Central memory CD8-positive, alpha-beta T cell (primary cell): ENCODE measurements around the gene DOK3.

Experiments
- ATAC-seq: fragments of 150-1000 bp; cut with Tn5 transposase; replicated peaks from 2 replicates; pipeline ENCODE4 v1.10.0; 2022; ENCODE audit warnings: mild to moderate bottlenecking, moderate FRiP score, moderate number of reproducible peaks; ENCODE audit not compliant: poor library complexity, severe bottlenecking; ENCODE audit errors: extremely low read depth
- DNase-seq, 2 donors: peaks; one replicate each; pipeline ENCODE4 v3.0.0; 2021; ENCODE audit warnings: low spot score in 2 of 2
- H3K27ac Mint-ChIP-seq: one replicate; pipeline ENCODE4 v1.8.0; 2022; ENCODE audit warnings: low read depth, mild to moderate bottlenecking, moderate library complexity, mixed read lengths
- H3K27me3 Mint-ChIP-seq: one replicate; pipeline ENCODE4 v1.8.0; 2022; ENCODE audit warnings: mixed read lengths
- H3K36me3 Mint-ChIP-seq: one replicate; pipeline ENCODE4 v1.8.0; 2022; ENCODE audit warnings: mild to moderate bottlenecking, moderate library complexity, mixed read lengths; ENCODE audit not compliant: insufficient read depth
- H3K4me1 Mint-ChIP-seq: one replicate; pipeline ENCODE4 v1.8.0; 2022; ENCODE audit warnings: mixed read lengths
- H3K4me3 Mint-ChIP-seq: one replicate; pipeline ENCODE4 v1.8.0; 2022; ENCODE audit warnings: mild to moderate bottlenecking, moderate library complexity, mixed read lengths
- H3K9me3 Mint-ChIP-seq: one replicate; pipeline ENCODE4 v1.8.0; 2022; ENCODE audit warnings: mixed read lengths

Gene DOK3

DNA sequence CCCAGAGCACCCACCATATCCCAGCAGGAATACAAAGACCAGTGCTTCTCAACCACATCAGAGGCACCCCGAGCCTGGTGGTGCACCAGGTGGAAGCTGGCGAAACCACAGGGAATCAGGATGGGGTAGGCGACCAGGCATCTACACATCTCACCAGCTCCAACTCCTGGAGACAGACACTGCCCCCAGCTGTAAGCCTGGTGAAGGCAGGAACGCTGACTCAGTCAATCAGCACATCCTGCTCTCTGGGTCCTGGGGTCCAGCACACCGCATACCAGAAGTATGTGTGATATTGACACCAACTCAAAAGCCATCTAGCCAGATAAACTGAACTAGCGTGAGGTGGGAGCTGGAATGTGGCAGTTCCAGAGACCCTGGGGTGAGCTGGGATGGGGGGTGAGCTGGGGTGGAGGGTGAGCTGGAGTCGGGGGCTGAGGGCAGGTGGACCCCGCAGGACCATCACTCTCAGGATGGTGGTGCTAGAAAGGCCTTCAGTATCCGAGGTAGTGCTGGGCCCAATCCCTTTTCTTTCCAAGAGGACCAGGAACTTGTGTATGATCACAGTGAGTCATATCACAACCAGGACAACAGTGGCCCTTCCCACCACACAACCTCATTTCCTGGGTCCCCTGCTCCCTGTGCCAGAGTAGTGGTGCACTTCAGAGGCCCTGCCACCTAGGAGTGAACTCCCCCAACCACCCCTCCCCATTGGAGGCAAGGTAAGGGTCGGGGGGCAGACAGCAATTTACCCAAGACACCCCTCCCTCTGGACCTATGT, 38.7 kb downstream of the DOK3 start:
- DNase-seq (no peak), ATAC-seq (no peak)
- peaks cover 56% of the 10 kb centered on the region for H3K4me1 Mint-ChIP-seq
- H3K27ac Mint-ChIP-seq = peak overlapping the region; percentile 44
- no peaks in the 10 kb centered on the region for H3K9me3 Mint-ChIP-seq
- H3K36me3 Mint-ChIP-seq = peaks cover 11% of the 10 kb centered on the region
- H3K4me3 Mint-ChIP-seq = peak overlapping the region; percentile 59
- peaks cover 9% of the 10 kb centered on the region for H3K27me3 Mint-ChIP-seq

DNA sequence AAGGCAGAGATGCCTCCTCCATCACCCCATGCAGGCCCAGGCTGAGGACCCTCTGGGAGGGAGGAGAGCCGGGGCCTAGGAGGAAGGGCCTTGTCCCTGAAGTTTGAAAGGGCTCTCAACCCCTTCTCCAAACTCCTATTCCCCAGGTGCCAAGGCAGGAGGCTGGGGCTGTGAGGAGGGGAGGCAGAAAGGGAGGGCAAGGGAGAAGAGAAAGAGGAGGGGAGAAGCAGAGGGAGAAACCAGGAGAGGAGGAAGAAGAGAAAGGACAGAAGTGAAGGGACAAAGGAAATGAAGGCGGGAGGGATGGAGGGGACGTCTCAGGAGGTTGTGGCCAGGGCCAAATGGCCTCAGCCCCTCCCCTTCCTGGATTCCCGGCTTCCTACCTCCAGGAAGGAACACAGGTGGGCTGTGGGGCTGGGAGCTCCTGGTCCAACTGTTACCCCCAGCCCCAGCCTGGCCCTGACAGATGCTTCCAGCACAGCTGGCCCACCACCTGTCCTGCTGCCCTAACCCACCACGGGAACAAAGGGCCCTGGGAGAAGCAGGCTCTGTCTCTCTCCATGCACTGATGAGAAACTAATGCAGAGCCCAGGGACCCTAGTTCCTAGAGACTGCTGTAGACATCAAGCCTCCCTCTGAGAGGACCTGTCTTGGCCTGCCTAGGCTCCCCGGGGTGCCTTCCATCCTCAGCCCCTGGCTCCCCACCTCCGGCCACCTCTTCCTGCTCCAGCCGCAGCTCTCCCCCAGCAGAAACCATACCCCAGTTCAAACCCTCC, 39.7 kb downstream of the DOK3 start:
- H3K27ac Mint-ChIP-seq = peak overlapping the region; percentile 44
- DNase-seq (no peak), ATAC-seq (no peak)
- peaks cover 12% of the 10 kb centered on the region for H3K36me3 Mint-ChIP-seq
- H3K4me1 Mint-ChIP-seq = peaks cover 45% of the 10 kb centered on the region
- H3K27me3 Mint-ChIP-seq = peaks cover 9% of the 10 kb centered on the region
- H3K4me3 Mint-ChIP-seq = no peak overlapping the region
- no peaks in the 10 kb centered on the region for H3K9me3 Mint-ChIP-seq

DNA sequence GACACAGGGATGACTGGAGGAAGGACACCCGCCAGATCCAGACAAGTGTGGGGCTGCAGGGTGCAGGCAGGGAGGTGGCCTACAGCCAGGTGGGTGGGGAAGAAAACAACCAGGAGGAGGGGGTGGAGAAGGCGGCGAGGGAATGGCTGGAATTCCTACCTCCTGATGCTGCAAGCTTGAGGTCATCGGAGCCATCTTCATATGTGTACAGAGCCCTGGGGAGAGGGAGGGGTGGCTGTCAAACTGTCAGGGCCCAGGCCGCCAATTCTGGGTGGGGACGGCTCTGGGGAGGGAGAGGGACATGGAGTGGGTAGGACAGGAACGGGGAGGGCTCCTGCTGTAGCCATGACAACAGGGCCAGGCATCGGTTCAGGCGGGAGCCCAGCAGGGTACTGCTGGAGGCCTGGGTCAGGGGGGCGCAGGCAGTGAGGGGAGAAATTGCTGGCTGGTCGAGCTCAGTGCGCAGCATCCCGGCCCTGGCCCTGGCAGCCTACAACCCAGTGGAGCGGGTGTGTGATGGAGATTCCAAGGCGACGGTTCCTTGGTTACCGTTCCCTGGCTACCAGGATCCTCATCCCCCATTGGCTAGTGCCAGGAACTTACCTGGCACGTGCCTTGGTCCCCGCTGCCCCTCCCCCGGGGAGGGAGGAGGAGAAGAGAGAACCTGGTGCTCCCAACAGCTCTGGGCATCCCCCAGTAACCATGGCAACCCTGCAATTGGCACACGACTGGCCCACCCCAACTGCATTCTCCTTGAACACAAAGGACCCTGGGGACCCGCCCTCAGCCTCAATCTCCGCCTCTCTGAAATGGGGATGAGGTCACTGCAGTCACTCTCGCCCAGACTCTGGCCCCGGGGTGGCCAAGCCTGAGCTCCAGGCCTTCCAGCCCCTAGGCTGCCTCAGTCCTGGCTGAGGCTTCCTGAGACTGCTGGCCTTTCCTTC, 40.7 kb downstream of the DOK3 start:
- peaks cover 36% of the 10 kb centered on the region for H3K4me1 Mint-ChIP-seq
- no peaks in the 10 kb centered on the region for H3K9me3 Mint-ChIP-seq
- ATAC-seq (no peak), DNase-seq (no peak)
- peaks cover 2% of the 10 kb centered on the region for H3K27me3 Mint-ChIP-seq
- peaks cover 9% of the 10 kb centered on the region for H3K36me3 Mint-ChIP-seq
- no peak overlapping the region for H3K4me3 Mint-ChIP-seq
- H3K27ac Mint-ChIP-seq = peak overlapping the region; percentile 26

DNA sequence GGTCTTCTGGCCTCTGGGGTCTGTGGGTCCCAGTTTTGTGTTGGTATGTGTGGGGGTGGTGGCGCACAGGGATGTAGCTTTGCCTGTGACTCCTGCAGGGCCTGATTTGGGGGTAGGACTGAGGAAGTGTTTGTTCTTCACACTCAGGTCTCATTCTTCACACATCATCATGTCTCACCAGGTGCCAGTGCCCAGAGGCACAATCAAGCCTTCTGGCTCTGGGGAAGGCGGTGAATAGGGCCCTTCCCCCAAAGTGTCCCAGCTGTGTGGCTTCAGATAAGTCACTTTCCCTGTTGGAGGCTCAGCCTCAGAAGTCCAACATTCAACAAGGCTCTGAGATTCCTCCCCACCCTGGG, 41.3 kb downstream of the DOK3 start:
- H3K27me3 Mint-ChIP-seq = no peaks in the 10 kb centered on the region
- DNase-seq (no peak), ATAC-seq (no peak)
- H3K9me3 Mint-ChIP-seq = no peaks in the 10 kb centered on the region
- no peak overlapping the region for H3K27ac Mint-ChIP-seq
- peaks cover 9% of the 10 kb centered on the region for H3K36me3 Mint-ChIP-seq
- H3K4me3 Mint-ChIP-seq = no peak overlapping the region
- H3K4me1 Mint-ChIP-seq = peaks cover 33% of the 10 kb centered on the region

DNA sequence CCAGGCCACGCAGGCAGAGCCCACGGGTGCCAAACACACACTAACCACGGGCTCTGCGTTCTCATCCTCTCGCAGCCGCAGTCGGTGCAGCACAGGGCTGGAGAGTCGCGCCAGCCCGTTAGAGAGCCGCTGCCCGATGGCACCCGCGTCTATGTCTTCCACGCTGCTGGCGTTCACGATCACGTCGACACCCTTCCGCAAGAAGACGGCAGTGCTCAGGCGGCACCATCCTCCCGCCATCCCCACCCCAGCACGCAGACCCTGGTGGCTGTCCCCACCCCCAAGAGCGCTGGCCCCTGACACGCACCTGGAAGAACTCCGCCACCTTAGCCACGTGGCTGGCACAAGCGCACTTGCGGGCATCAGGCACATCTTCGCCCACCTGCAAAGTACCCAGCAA, 42.2 kb downstream of the DOK3 start:
- DNase-seq (no peak), ATAC-seq (no peak)
- Mint-ChIP-seq H3K36me3 (peaks cover 8% of the 10 kb centered on the region), H3K9me3 (no peaks in the 10 kb centered on the region), H3K4me3 (no peak overlapping the region), H3K27ac (no peak overlapping the region), H3K4me1 (peaks cover 33% of the 10 kb centered on the region), H3K27me3 (no peaks in the 10 kb centered on the region)

DNA sequence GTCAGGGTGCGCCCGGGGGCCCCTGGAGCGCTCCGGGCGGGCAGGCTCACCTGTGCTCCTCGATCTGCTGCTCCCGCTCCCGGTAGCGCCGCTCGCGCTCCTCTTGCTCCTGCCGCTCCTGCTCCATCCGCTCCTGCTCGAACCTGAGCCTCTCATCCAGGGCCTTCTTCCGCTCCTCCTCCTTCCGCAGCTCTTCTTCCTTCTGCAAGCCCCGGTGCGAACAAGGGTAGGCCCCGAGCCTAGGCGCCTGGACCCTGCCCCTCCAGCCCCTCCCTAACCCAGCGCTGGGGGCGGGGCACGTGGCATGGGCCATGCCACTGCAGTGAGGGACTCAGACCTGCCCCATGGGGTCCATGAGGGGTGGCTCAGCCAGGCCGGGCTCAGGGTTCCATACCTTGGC, 42.8 kb downstream of the DOK3 start:
- DNase-seq = no peak

DNA sequence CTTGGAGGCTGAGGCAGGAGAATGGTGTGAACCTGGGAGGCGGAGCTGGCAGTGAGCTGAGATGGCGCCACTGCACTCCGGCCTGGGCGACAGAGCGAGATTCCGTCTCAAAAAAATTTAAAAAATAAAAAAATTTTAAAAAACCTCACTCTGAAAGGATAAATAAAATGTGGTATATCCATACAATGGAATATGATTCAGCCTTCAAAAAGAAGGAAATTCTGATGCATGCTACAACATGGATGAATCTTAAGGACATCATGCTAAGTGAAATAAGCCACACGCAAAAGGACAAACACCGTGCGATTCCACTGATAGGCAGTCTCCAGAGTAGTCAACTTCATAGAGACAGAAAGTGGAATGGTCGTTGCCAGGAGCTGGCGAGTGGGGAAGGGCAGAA, 44.6 kb downstream of the DOK3 start:
- no peaks in the 10 kb centered on the region for H3K9me3 Mint-ChIP-seq
- no peak for ATAC-seq
- H3K27me3 Mint-ChIP-seq = no peaks in the 10 kb centered on the region
- peaks cover 10% of the 10 kb centered on the region for H3K36me3 Mint-ChIP-seq
- no peak for DNase-seq
- no peak overlapping the region for H3K4me3 Mint-ChIP-seq
- H3K4me1 Mint-ChIP-seq = peaks cover 14% of the 10 kb centered on the region
- H3K27ac Mint-ChIP-seq = no peak overlapping the region

More for the DNA sequence above, 42.8 kb downstream of the DOK3 start:
- no peak for ATAC-seq
- H3K27ac Mint-ChIP-seq = no peak overlapping the region
- H3K4me1 Mint-ChIP-seq = peaks cover 28% of the 10 kb centered on the region
- no peak overlapping the region for H3K4me3 Mint-ChIP-seq
- no peaks in the 10 kb centered on the region for H3K27me3 Mint-ChIP-seq
- H3K36me3 Mint-ChIP-seq = peaks cover 8% of the 10 kb centered on the region
- H3K9me3 Mint-ChIP-seq = no peaks in the 10 kb centered on the region

DNA sequence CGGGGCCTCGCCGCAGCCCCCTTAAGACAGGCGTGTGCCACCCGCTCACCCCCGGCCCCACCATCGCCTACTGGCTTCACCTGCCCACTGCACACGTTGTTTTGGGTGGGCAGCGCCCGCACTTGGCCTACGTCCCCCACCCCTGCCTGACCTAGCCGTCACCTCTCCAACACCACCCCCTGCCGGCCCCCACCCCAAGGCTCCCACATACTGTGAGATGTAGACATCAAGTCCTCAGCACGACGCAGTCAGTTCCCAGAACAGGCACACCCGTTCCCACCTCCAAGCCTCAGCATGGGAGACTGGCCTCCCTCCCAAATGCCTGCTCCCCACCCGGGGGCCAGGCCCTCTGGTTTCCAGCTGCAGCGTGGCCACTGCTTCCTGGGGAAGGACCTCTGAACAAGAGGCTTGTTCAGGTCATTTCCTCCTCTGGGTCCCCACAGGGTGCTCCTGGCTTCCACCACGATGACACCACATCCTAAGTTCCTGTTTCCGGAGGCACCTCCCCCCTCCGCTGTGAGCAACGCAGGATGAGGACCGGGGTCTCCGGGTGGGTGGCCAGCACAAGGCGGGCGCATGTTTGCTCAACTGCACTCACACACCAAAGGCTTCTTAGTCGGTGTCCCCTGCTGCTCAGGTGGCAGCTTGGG, 47.5 kb downstream of the DOK3 start:
- no peak overlapping the region for H3K4me3 Mint-ChIP-seq
- no peaks in the 10 kb centered on the region for H3K9me3 Mint-ChIP-seq
- peaks cover 14% of the 10 kb centered on the region for H3K36me3 Mint-ChIP-seq
- ATAC-seq = no peak
- no peak for DNase-seq
- no peaks in the 10 kb centered on the region for H3K27me3 Mint-ChIP-seq
- H3K27ac Mint-ChIP-seq = no peak overlapping the region
- no peaks in the 10 kb centered on the region for H3K4me1 Mint-ChIP-seq

DNA sequence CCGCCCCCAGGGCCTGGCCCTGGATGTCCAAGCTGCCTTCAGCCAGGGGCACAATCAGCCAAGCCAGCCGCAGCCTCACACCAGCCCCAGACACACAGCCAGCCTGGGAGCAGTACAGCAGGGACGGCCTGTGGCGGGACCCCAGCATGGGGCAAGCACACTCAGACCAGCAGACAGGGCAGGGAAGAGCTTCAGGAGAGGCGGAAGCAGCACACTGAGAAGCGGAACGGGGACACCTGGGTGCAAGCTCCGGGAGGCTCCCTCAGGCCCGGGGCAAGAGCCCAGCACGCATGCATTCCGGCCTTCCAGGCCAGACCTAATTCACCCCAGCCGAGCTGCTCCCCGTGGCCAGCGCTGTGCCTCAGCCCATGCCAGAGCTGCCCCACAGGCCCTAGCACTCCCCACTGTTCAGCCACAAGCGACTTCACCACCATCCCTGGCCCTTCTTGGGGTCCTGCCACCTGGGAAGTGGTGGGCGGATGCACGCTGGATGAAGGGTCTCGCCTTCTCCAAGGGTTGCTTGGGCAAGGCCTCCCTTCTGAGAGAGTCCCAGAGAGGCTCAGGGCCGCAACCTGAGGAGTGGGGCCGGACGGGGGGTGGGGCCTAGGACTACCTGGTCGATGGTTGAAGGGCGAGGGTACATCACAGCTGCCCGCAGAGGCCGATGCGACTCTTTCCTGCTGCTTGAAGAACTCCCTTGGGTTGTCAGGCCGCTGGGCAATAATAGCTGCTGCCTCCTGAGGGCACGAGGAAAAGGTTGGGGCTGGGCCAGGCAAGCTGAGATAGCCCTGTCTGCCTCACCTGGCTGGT, 49.6 kb downstream of the DOK3 start:
- peaks cover 8% of the 10 kb centered on the region for H3K4me1 Mint-ChIP-seq

DNA sequence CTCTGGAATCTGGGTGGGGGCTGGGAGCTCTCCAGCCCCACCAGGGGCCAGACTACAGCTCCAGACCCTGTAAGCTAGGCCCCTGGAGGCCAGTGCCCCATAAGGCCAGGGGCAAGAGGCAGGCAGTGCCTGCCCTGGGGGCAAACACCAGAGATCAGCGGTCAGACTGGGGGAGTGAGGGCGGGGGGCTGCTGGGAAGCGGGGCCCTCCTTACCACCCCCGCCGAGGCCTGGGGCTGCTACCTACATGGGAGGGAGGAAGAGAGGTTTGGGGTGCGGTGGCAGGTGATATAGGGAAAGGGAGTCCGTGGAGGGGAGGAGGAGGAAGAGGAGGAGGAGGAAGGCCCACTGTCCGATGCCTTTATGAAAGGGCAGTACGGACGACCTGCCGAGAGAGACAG, 50.3 kb downstream of the DOK3 start:
- ATAC-seq = no peak
- Mint-ChIP-seq H3K27me3 (no peaks in the 10 kb centered on the region), H3K4me1 (peaks cover 8% of the 10 kb centered on the region), H3K36me3 (peaks cover 28% of the 10 kb centered on the region), H3K9me3 (no peaks in the 10 kb centered on the region), H3K4me3 (no peak overlapping the region), H3K27ac (no peak overlapping the region)
- no peak for DNase-seq

More for the DNA sequence above, 49.6 kb downstream of the DOK3 start:
- ATAC-seq = no peak
- DNase-seq = no peak
- no peaks in the 10 kb centered on the region for H3K9me3 Mint-ChIP-seq
- no peaks in the 10 kb centered on the region for H3K27me3 Mint-ChIP-seq
- no peak overlapping the region for H3K4me3 Mint-ChIP-seq
- no peak overlapping the region for H3K27ac Mint-ChIP-seq
- H3K36me3 Mint-ChIP-seq = peaks cover 25% of the 10 kb centered on the region

DNA sequence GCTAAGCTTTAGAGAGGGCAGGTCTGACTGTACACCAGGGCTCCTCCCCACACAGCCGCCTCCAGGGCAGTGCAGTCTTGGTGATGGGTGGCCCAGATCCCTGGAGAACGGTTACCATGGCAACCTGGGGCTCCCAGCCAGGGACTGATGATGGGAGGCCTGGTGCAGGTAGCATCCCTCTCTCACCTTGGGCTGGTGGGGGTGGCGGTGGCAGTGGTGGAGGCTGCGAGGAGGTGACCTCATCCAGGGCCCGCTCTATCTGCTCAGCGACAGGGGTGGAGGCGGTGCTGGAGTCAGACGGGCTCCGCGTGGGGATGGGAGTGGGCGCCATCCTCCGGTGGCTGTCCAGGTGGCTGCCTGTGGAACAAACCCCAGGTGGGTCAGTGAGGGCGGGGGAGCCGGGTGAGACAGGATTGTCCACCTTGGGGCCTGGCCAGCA, 50.7 kb downstream of the DOK3 start:
- H3K27ac Mint-ChIP-seq = no peak overlapping the region
- H3K27me3 Mint-ChIP-seq = no peaks in the 10 kb centered on the region
- peaks cover 32% of the 10 kb centered on the region for H3K36me3 Mint-ChIP-seq
- H3K4me3 Mint-ChIP-seq = no peak overlapping the region
- H3K9me3 Mint-ChIP-seq = no peaks in the 10 kb centered on the region
- H3K4me1 Mint-ChIP-seq = peaks cover 10% of the 10 kb centered on the region
- DNase-seq (no peak), ATAC-seq (no peak)
